Measurements from ENCODE around the gene F8. TPM values are rescaled to one million over a fixed set of nuclear protein-coding genes. Genes with fewer than 3 reads are reported as not detected.
"Not testable (repeated sequence)": the region's sequence is repeated elsewhere in the genome, so short reads cannot be mapped to it uniquely, and the experiment has no call there.

F8 gene
- total RNA-seq, 1 experiment from 2014 or later, result 0.91 TPM

DNA sequence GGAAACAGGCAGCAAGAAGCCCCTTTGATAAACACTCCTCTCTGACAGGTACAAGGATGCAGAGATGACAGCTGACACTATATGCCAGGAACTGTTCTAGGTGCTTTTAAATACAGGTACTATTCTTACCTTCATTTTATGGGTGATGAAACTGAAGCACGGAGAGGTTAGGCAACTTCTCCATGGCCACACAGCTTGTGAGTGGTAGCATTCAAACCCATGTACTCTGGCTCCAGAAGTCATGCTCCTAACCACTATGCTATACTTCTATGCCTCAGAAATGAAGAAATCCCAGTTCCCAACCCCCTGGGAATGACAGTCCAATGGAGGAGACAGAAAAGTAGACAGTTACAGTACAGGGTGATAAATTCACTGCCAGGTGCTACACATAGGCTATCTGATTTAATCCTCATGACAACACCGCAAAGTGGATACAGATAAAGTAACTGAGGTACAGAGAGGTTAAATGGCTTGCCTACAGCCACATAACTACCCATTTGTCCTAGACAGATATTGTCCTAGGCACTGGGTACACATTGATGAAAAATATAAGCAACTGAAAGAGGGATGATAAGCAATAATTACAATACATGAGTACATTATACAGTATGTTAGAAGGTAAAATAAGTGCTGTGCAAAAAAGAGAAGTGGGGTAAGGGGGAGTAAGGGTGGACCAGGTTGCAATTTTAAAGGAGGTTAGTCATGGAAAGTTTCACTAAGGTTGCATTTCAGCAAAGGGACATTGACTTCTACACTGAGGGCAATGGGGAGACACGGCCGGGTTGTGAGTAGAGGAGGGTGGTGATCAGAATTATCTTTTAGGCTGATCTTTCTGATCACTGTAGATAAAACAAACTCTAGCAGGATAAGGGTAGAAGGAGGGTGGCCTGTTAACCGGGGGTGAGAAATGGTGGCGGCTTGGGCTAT lies 1.6 kb upstream of the F8 start:
- no peak overlapping the region for H3K4me2 ChIP-seq (ENCODE audit: low read length)
- TF ChIP-seq, protein P1, sequence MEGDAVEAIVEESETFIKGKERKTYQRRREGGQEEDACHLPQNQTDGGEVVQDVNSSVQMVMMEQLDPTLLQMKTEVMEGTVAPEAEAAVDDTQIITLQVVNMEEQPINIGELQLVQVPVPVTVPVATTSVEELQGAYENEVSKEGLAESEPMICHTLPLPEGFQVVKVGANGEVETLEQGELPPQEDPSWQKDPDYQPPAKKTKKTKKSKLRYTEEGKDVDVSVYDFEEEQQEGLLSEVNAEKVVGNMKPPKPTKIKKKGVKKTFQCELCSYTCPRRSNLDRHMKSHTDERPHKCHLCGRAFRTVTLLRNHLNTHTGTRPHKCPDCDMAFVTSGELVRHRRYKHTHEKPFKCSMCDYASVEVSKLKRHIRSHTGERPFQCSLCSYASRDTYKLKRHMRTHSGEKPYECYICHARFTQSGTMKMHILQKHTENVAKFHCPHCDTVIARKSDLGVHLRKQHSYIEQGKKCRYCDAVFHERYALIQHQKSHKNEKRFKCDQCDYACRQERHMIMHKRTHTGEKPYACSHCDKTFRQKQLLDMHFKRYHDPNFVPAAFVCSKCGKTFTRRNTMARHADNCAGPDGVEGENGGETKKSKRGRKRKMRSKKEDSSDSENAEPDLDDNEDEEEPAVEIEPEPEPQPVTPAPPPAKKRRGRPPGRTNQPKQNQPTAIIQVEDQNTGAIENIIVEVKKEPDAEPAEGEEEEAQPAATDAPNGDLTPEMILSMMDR (conservative IDR thresholded peaks at IDR 0.05; ENCODE audit: low read depth, low read length), result no peak
- TF ChIP-seq EZH2phosphoT487 (IDR thresholded peaks at IDR 0.05; ENCODE audit: borderline replicate concordance, low read length) (no peak), EZH2 (IDR thresholded peaks at IDR 0.05; ENCODE audit: low read length, unreplicated experiment) (no peak)
- peaks cover 20% of the 10 kb centered on the region for H3K79me2 ChIP-seq (ENCODE audit: low read length)
- H3K27me3 ChIP-seq (ENCODE audit: low read length), result no peaks in the 10 kb centered on the region
- H3F3A ChIP-seq (ENCODE audit: low read length, unreplicated experiment), result no peaks in the 10 kb centered on the region
- H3K36me3 ChIP-seq (ENCODE audit: low read depth, low read length), result no peaks in the 10 kb centered on the region
- no peak overlapping the region for H3K27ac ChIP-seq (ENCODE audit: low read length)
- peaks cover 12% of the 10 kb centered on the region for H3K4me1 ChIP-seq (ENCODE audit: insufficient read depth, low read length)
- no TSS peak for BruUV-seq (replicated peaks)
- H2AFZ ChIP-seq (ENCODE audit: low read length), result no peak overlapping the region
- no peaks in the 10 kb centered on the region for H3K9me2 ChIP-seq (replicated peaks; ENCODE audit: low read length)
- intact Hi-C loops (cut with micrococcal nuclease), result no loop called here
- H3K9ac ChIP-seq (ENCODE audit: low read length), result no peak overlapping the region
- ATAC-seq, result no peak
- H3K4me3 ChIP-seq (ENCODE audit: low read length), result no peak overlapping the region
- no peaks in the 10 kb centered on the region for H3K9me3 ChIP-seq (ENCODE audit: low read length)
- DNase-seq, result no peak
- POLR2A ChIA-PET (ENCODE audit: unreplicated experiment), result no interaction called here
- peaks cover 10% of the 10 kb centered on the region for H4K20me1 ChIP-seq (ENCODE audit: low read length)
- CTCF ChIA-PET, result no interaction called here

DNA sequence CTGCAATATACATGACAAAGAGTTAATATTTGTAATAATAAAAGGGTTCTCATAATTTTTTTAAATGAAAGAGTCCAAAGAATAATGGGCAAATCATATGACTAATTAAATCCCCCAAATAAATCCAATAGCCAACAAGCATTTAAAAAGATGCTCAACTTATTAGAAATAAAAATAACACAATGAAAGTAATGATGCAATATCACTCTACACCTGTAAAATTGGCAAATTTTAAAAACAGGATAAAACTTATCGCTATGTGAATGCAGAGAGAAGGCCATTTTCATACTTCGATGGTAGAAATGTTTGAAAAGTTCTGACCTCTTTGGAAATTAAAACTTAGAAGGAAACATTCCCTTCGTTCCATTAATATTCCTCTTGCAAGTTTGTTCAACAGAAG lies 1.9 kb downstream of the F8 start:
- Histone ChIP-seq H3K79me2 (ENCODE audit: low read length) (no peaks in the 10 kb centered on the region), H3K4me1 (ENCODE audit: insufficient read depth, low read length) (no peaks in the 10 kb centered on the region), H3K36me3 (ENCODE audit: low read depth, low read length) (no peaks in the 10 kb centered on the region), H3K9ac (ENCODE audit: low read length) (no peak overlapping the region), H4K20me1 (ENCODE audit: low read length) (no peaks in the 10 kb centered on the region), H3K4me3 (ENCODE audit: low read length) (no peak overlapping the region), H2AFZ (ENCODE audit: low read length) (no peak overlapping the region), H3K9me3 (ENCODE audit: low read length) (no peaks in the 10 kb centered on the region), H3K27me3 (ENCODE audit: low read length) (no peaks in the 10 kb centered on the region), H3K4me2 (ENCODE audit: low read length) (no peak overlapping the region), H3K9me2 (replicated peaks; ENCODE audit: low read length) (no peaks in the 10 kb centered on the region), H3K27ac (ENCODE audit: low read length) (no peak overlapping the region), H3F3A (ENCODE audit: low read length, unreplicated experiment) (no peaks in the 10 kb centered on the region)
- ChIA-PET POLR2A (ENCODE audit: unreplicated experiment) (no interaction called here), CTCF (no interaction called here)
- intact Hi-C loops (cut with micrococcal nuclease), result no loop called here
- TF ChIP-seq EZH2 (IDR thresholded peaks at IDR 0.05; ENCODE audit: low read length, unreplicated experiment) (no peak), EZH2phosphoT487 (IDR thresholded peaks at IDR 0.05; ENCODE audit: borderline replicate concordance, low read length) (no peak)
- TF ChIP-seq, protein P1 (conservative IDR thresholded peaks at IDR 0.05; ENCODE audit: low read depth, low read length), result no peak
- DNase-seq, result no peak
- no peak for ATAC-seq
- BruUV-seq (replicated peaks), result no TSS peak

DNA sequence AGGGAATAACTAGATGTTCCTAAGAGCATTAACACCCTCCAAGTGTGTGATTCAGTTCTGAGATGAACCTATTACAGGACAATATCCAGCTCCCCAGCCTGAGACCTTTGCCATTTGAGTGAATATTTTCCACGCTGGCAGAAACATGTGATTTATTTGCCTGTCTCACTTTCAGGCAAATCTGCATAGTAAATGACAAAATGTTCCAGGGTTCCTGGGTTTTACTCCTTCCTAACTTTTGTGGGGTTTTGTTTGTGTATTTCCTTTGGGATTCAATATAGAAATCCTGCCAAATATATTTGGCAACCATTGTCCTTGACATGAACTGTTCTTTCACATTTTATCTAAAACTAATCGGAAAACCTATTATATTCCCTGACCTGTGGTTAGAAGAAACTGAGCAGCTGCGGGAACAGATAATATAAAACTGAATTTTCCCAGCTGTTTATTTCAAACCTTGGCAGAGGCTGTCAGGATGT lies 12.5 kb downstream of the F8 start:
- Histone ChIP-seq H4K20me1 (ENCODE audit: low read length) (no peaks in the 10 kb centered on the region), H3K9me2 (replicated peaks; ENCODE audit: low read length) (no peaks in the 10 kb centered on the region), H2AFZ (ENCODE audit: low read length) (no peak overlapping the region), H3K9ac (ENCODE audit: low read length) (no peak overlapping the region), H3K79me2 (ENCODE audit: low read length) (no peaks in the 10 kb centered on the region), H3K9me3 (ENCODE audit: low read length) (no peaks in the 10 kb centered on the region), H3K4me2 (ENCODE audit: low read length) (no peak overlapping the region), H3K27ac (ENCODE audit: low read length) (no peak overlapping the region), H3F3A (ENCODE audit: low read length, unreplicated experiment) (no peaks in the 10 kb centered on the region), H3K4me3 (ENCODE audit: low read length) (no peak overlapping the region), H3K36me3 (ENCODE audit: low read depth, low read length) (no peaks in the 10 kb centered on the region), H3K4me1 (ENCODE audit: insufficient read depth, low read length) (no peaks in the 10 kb centered on the region), H3K27me3 (ENCODE audit: low read length) (no peaks in the 10 kb centered on the region)
- TF ChIP-seq EZH2 (IDR thresholded peaks at IDR 0.05; ENCODE audit: low read length, unreplicated experiment) (no peak), EZH2phosphoT487 (IDR thresholded peaks at IDR 0.05; ENCODE audit: borderline replicate concordance, low read length) (no peak)
- intact Hi-C loops (cut with micrococcal nuclease), result no loop called here
- ChIA-PET CTCF (no interaction called here), POLR2A (ENCODE audit: unreplicated experiment) (no interaction called here)
- ATAC-seq (no peak), DNase-seq (no peak)
- BruUV-seq (replicated peaks), result no TSS peak

DNA sequence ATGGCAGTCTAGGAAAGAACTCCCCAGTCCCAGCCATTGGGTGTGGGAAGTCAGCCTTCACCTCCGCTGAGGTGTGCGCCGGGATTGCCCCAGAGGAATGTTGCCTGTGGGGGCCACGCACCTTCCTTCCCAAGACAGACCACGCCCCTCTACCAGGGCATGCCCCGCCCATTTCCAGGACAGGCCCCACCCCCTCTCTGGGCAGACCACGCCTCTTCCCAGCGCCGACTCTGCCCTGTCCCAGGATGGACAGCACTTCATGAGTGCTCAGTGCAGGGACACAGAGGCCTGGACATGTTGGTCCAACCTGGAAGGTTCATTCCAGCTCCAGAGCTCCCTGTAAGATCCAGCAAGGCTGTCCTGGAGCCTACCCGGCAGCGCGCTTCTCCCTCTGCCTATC lies 13.9 kb downstream of the F8 start:
- CTCF ChIA-PET; H3K9me3 ChIP-seq (ENCODE audit: low read length); H2AFZ ChIP-seq (ENCODE audit: low read length); H3F3A ChIP-seq (ENCODE audit: low read length, unreplicated experiment); H3K27ac ChIP-seq (ENCODE audit: low read length); POLR2A ChIA-PET (ENCODE audit: unreplicated experiment); H3K27me3 ChIP-seq (ENCODE audit: low read length); H3K79me2 ChIP-seq (ENCODE audit: low read length); intact Hi-C loops (cut with micrococcal nuclease); DNase-seq; H3K36me3 ChIP-seq (ENCODE audit: low read depth, low read length); BruUV-seq (replicated peaks); ATAC-seq; H3K9ac ChIP-seq (ENCODE audit: low read length); H3K4me1 ChIP-seq (ENCODE audit: insufficient read depth, low read length); H4K20me1 ChIP-seq (ENCODE audit: low read length); H3K4me3 ChIP-seq (ENCODE audit: low read length); H3K9me2 ChIP-seq (replicated peaks; ENCODE audit: low read length); H3K4me2 ChIP-seq (ENCODE audit: low read length): not testable (repeated sequence)
